Adrenal gland (tissue), 12 donors: Measurements from ENCODE around the gene ATG14. TPM values are rescaled to one million over a fixed set of nuclear protein-coding genes. Genes with fewer than 3 reads are reported as not detected.
A peak's percentile ranks its signal among the peaks of the same experiment; 100 is the strongest.
"Not testable (repeated sequence)": the region's sequence is repeated elsewhere in the genome, so short reads cannot be mapped to it uniquely, and the experiment has no call there.

Experiments used
- DNase-seq, 7 donors: peaks; one replicate each; pipeline ENCODE4 v3.0.0-alpha.2; 2019 to 2020
- H3K27ac ChIP-seq, 5 donors: fragments of 200-600 bp; sonication (generic) in 4 of 5; 1 replicate in 3 of 5; 2 replicates in 2 of 5; pipeline versions ENCODE4 v1.5.1 to v1.8.0; 2016 to 2020; ENCODE audit warnings: mild to moderate bottlenecking in 1 of 5
- H3K27me3 ChIP-seq: fragments of 200-600 bp; 2 replicates; pipeline ENCODE4 v1.8.0; 2021
- H3K36me3 ChIP-seq, 2 donors: fragments of 200-600 bp; replicated peaks in 1 of 2; 1 replicate in 1 of 2; 2 replicates in 1 of 2; pipeline versions ENCODE4 v1.5.1 to v1.8.0; 2018 to 2022
- H3K4me1 ChIP-seq, 2 donors: fragments of 200-600 bp; replicated peaks in 1 of 2; 1 replicate in 1 of 2; 2 replicates in 1 of 2; pipeline versions ENCODE4 v1.5.1 to v1.8.0; 2018 to 2021
- H3K4me3 ChIP-seq, 4 donors: fragments of 200-600 bp; sonication (generic) in 3 of 4; one replicate each; pipeline ENCODE4 v1.5.1; 2016 to 2018
- H3K9me3 ChIP-seq, 3 donors: fragments of 200-600 bp; sonication (generic) in 1 of 3; replicated peaks in 1 of 3; 1 replicate in 2 of 3; 2 replicates in 1 of 3; pipeline versions ENCODE4 v1.5.1 to v1.8.0; 2016 to 2021
- POLR2A ChIP-seq, 2 donors: fragments of 450-650 bp; IDR thresholded peaks; one replicate each; pipeline ENCODE4 v1.6.1; 2017; ENCODE audit warnings: antibody characterized with exemption in 2 of 2, mild to moderate bottlenecking in 2 of 2, moderate library complexity in 1 of 2
- WGBS, 4 donors: extraction: QIAGEN DNeasy Blood & Tissue Kit in 2 of 4; methylation state at CpG; one replicate each; pipeline versions ENCODE4 v1.1.5 to v1.1.7; 2013 to 2017; 5-methylcytosine and 5-hydroxymethylcytosine counted together
- intact Hi-C, 2 donors: fragments of 100-400 bp; cut with DNase I; formaldehyde crosslinking; loops; one replicate each; pipeline versions ENCODE4 v1.14.1 to v1.15.0; 2022 to 2023
- polyA plus RNA-seq, 3 donors: library from polyadenylated mRNA; stranded (reverse); fragments of 200-250 nt in 2 of 3; fragments of 350-450 nt in 1 of 3; fragmentation: Illumina TruSeq in 1 of 3; extraction: RNeasy Lipid Tissue Mini Kit (QIAGEN cat#74804) in 1 of 3; gene quantifications; one replicate each; pipeline ENCODE4 v1.2.3, GENCODE V29; 2013 to 2014
- total RNA-seq, 9 donors: library from RNA; depleted of rRNA in 4 of 9; stranded (reverse); fragments of >200 nt in 4 of 9; fragments of 120-200 nt in 1 of 9; fragmentation: NEBNext Ultra II Directional in 1 of 9; extraction: Animal tissue kit (Norgen Biotek cat#: 25700) in 1 of 9; gene quantifications; one replicate each; pipeline versions ENCODE4 v1.1.0 to v1.2.4, GENCODE V29; 2013 to 2023
- TF ChIP-seq, protein P1 (sequence below), 6 experiments: fragments of 450-650 bp in 4 of 6; fragments of 200-600 bp in 2 of 6; sonication (generic) in 1 of 6; IDR thresholded peaks; 1 replicate in 5 of 6; 2 replicates in 1 of 6; pipeline versions ENCODE4 v1.5.1 to v1.8.0; 2016 to 2021; ENCODE audit warnings: antibody characterized with exemption in 6 of 6, mild to moderate bottlenecking in 2 of 6, moderate library complexity in 1 of 6
- donor health status: healthy with polysubstance abuse.
- donor health status: Bipolar disorder and iron deficiency.
- donor health status: DM: yes; HTN: yes; CAD: no.
- donor health status: DM: no; HTN: no; CAD: no.
- donor health status: DM: no; HTN: no; CAD: no.
- donor health status: DM: yes; HTN: yes; CAD: no.

ATG14 gene
- total and polyA plus RNA-seq, 12 donors: 5.1 to 21.7 (median 12.2) TPM

DNA sequence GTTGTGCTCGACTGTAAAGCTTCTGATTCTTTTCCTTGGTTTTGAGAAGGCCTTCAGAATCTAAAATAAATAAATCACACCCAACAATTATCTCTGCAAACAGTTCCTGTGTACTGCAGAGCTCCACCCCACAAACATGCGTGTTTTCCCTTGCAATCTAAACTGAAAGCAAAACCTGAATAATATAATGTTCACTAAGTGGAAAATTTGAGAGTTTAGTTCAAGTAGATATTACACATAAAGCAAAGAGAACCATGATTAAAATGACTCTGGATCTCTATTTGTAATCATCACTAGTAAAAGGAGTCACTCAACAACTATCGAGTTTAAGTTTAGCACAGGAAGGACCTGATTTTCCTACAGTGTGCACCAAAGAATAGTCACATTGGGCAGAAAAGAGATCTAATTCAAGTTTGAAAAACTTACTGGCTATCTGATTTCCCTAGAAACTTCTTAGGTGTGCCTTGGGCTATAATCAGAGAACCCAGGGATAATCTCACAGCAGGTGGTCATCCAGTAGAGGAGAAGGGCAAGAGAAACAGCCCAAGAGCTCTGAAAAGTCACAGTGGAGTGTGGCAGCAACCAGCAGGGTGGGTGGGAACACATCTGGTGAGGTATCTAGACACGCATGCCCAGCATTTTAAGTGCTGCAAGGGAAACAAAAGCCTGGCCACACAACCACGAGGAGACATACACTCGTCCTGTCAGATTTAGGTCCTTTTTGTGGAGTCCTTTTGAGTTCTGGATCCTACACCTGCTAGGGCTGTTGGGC, 25.4 kb downstream of the ATG14 start:
- H3K36me3 ChIP-seq: peaks cover 0 to 45% of the 10 kb centered on the region in 2 donors

DNA sequence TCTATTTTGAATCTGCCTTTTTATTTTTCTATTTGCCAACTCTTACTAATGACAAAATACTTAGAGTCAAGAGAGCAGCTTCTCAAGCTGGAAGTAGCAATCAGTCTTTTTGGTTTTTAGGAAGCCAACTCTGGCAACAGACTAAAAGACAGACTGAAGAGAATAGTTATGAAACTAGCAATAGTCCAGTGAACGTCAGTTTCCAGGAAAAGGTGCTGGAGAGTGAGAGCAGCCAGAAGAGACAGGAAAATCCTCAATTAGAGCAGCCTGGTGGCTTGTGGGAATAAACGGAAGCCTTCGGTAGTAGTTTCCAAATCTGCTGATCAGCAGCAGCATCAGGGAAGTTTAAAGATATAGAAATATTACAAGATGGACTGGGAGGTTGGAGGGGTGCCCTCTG, 27.1 kb downstream of the ATG14 start:
- 72 to 91% (median 77%) methylated on average over 3 of the region's 3 CpGs for WGBS, 4 donors
- TF ChIP-seq, protein P1, sequence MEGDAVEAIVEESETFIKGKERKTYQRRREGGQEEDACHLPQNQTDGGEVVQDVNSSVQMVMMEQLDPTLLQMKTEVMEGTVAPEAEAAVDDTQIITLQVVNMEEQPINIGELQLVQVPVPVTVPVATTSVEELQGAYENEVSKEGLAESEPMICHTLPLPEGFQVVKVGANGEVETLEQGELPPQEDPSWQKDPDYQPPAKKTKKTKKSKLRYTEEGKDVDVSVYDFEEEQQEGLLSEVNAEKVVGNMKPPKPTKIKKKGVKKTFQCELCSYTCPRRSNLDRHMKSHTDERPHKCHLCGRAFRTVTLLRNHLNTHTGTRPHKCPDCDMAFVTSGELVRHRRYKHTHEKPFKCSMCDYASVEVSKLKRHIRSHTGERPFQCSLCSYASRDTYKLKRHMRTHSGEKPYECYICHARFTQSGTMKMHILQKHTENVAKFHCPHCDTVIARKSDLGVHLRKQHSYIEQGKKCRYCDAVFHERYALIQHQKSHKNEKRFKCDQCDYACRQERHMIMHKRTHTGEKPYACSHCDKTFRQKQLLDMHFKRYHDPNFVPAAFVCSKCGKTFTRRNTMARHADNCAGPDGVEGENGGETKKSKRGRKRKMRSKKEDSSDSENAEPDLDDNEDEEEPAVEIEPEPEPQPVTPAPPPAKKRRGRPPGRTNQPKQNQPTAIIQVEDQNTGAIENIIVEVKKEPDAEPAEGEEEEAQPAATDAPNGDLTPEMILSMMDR (IDR thresholded peaks at IDR 0.05): no peak
- TF ChIP-seq POLR2A (IDR thresholded peaks at IDR 0.05): no peak
- no peak for DNase-seq
- Histone ChIP-seq H3K4me3 (no peak overlapping the region), H3K36me3 (peaks cover 0 to 51% of the 10 kb centered on the region in 2 donors), H3K9me3 (no peaks in the 10 kb centered on the region), H3K27me3 (no peaks in the 10 kb centered on the region), H3K4me1 (no peaks in the 10 kb centered on the region), H3K27ac (no peak overlapping the region)
- intact Hi-C loops: no loop called here

More for the DNA sequence above, 25.4 kb downstream of the ATG14 start:
- Histone ChIP-seq H3K9me3 (no peaks in the 10 kb centered on the region), H3K27me3 (no peaks in the 10 kb centered on the region), H3K4me3 (no peak overlapping the region), H3K27ac (no peak overlapping the region), H3K4me1 (no peaks in the 10 kb centered on the region)
- 84 to 93% (median 91%) methylated on average over 6 of the region's 6 CpGs for WGBS, 4 donors
- no peak for DNase-seq
- intact Hi-C loops: no loop called here
- no peak for TF ChIP-seq POLR2A (IDR thresholded peaks at IDR 0.05)
- TF ChIP-seq, protein P1 (IDR thresholded peaks at IDR 0.05): no peak

DNA sequence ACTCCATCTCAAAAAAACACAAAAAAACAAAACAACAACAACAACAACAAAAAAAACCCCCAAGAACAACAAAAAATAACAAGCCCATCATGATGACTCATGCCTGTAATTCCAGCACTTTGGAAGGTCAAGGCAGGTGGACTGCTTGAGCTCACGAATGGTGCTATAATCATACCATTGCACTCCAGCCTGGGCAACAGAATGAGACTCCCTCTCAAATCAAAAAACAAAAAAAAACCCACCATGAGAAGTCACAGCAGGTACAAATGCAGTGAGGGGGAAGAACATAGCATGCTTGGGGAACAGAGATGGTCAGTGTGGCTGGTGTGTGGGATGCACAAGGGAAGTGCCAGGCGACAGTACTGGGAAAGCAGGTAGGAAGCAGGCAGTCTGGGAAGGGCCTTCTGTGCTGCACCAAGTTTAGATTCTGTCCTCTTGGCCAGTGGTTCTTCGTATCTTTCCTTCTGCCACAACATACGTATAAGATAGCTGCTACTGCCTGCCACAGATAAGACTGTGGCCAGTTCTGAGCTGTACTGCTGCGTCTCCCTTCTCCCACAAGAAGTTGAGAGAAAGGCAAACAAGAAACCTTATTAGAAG, 28.0 kb downstream of the ATG14 start:
- TF ChIP-seq, protein P1 (IDR thresholded peaks at IDR 0.05): no peak
- no peak for TF ChIP-seq POLR2A (IDR thresholded peaks at IDR 0.05)
- H3K4me3 ChIP-seq: no peak overlapping the region
- H3K27ac ChIP-seq: peak overlapping the region in 2 of 5 donors; percentile 22 to 28
- intact Hi-C loops: no loop called here
- no peaks in the 10 kb centered on the region for H3K4me1 ChIP-seq
- H3K9me3 ChIP-seq: no peaks in the 10 kb centered on the region
- no peaks in the 10 kb centered on the region for H3K27me3 ChIP-seq
- 60 to 79% (median 67%) methylated on average over 5 of the region's 5 CpGs for WGBS, 4 donors
- H3K36me3 ChIP-seq: peaks cover 0 to 52% of the 10 kb centered on the region in 2 donors
- no peak for DNase-seq

DNA sequence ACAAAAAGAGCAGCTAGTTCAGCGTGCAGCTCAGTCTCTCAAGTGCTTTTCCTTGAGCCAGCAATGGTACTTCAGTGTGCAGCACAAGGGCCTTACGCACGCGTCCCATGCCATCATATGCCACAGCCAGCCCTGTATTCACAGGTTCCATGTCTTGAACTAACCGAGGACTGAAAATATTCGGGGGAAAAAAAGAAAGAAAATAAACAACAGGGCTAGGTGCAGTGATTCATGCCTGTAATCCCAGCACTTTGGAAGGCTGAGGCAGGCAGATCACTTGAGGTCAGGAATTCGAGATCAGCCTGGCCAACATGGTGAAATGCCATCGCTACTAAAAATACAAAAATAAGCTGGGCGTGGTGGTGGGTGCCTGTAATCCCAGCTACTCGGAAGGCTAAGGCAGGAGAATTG, 28.6 kb downstream of the ATG14 start:
- H3K9me3 ChIP-seq, H3K27me3 ChIP-seq, H3K4me3 ChIP-seq, intact Hi-C loops, H3K4me1 ChIP-seq: not testable (repeated sequence)
- 62 to 77% (median 71%) methylated on average over 10 of the region's 10 CpGs for WGBS, 4 donors
- DNase-seq: peak in 1 of 7 donors; percentile 30
- Histone ChIP-seq H3K27ac (peak overlapping the region in 2 of 5 donors; percentile 22 to 28), H3K36me3 (peaks cover 0 to 53% of the 10 kb centered on the region in 2 donors)
